H9 (cell line): ENCODE measurements around the gene VPS33A. TPM values are rescaled to one million over a fixed set of nuclear protein-coding genes. Genes with fewer than 3 reads are reported as not detected.

Source experiments
- DNase-seq: peaks from one replicate; pipeline ENCODE4 v3.0.0-alpha.2; 2017
- H2AFZ ChIP-seq: one replicate; pipeline ENCODE4 v1.6.1; 2013; ENCODE audit warnings: mild to moderate bottlenecking, low read length, control low read depth, moderate library complexity
- H2AK5ac ChIP-seq: 2 replicates; pipeline ENCODE4 v1.6.1; 2013; ENCODE audit warnings: low read length, control low read depth, mixed read lengths; ENCODE audit not compliant: insufficient read length
- H2BK120ac ChIP-seq: one replicate; pipeline ENCODE4 v1.6.1; 2013; ENCODE audit warnings: low read depth, mild to moderate bottlenecking, low read length, control low read depth, inconsistent platforms; ENCODE audit not compliant: poor library complexity, severe bottlenecking
- H2BK12ac ChIP-seq: 2 replicates; pipeline ENCODE4 v1.6.1; 2013; ENCODE audit warnings: low read length, control low read depth, mixed read lengths, low read depth; ENCODE audit not compliant: insufficient read length
- H2BK15ac ChIP-seq: 2 replicates; pipeline ENCODE4 v1.6.1; 2013; ENCODE audit warnings: low read depth, low read length, control low read depth
- H2BK20ac ChIP-seq: one replicate; pipeline ENCODE4 v1.6.1; 2013; ENCODE audit warnings: low read depth, mild to moderate bottlenecking, low read length, control low read depth, inconsistent platforms; ENCODE audit not compliant: poor library complexity, severe bottlenecking
- H2BK5ac ChIP-seq: 2 replicates; pipeline ENCODE4 v1.6.1; 2013; ENCODE audit warnings: low read length, control low read depth, mixed read lengths; ENCODE audit not compliant: insufficient read length
- H3K14ac ChIP-seq: 2 replicates; pipeline ENCODE4 v1.6.1; 2013; ENCODE audit warnings: low read length, control low read depth; ENCODE audit not compliant: insufficient read depth
- H3K18ac ChIP-seq: 2 replicates; pipeline ENCODE4 v1.6.1; 2013; ENCODE audit warnings: low read depth, mild to moderate bottlenecking, mixed read lengths, low read length, control low read depth; ENCODE audit not compliant: insufficient read length
- H3K23ac ChIP-seq: 2 replicates; pipeline ENCODE4 v1.6.1; 2013; ENCODE audit warnings: low read length, control low read depth, mixed read lengths, low read depth; ENCODE audit not compliant: insufficient read length
- H3K23me2 ChIP-seq: 2 replicates; pipeline ENCODE4 v1.6.1; 2013; ENCODE audit warnings: low read depth, mild to moderate bottlenecking, mixed read lengths, low read length, control low read depth; ENCODE audit not compliant: insufficient read length, poor library complexity, severe bottlenecking
- H3K27ac ChIP-seq: 2 replicates; pipeline ENCODE4 v1.5.1; 2013; ENCODE audit warnings: low read length, control low read depth, mixed read lengths, low read depth; ENCODE audit not compliant: insufficient read length
- H3K27me3 ChIP-seq: 2 replicates; pipeline ENCODE4 v1.6.1; 2013; ENCODE audit warnings: low read length, control low read depth, inconsistent platforms; ENCODE audit not compliant: insufficient read depth
- H3K4ac ChIP-seq: 2 replicates; pipeline ENCODE4 v1.6.1; 2013; ENCODE audit warnings: low read depth, mild to moderate bottlenecking, control low read depth, inconsistent platforms, low read length, moderate library complexity
- H3K4me1 ChIP-seq: 2 replicates; pipeline ENCODE4 v1.6.1; 2013; ENCODE audit warnings: low read length, control low read depth, inconsistent platforms; ENCODE audit not compliant: insufficient read depth
- H3K4me2 ChIP-seq: 2 replicates; pipeline ENCODE4 v1.6.1; 2013; ENCODE audit warnings: low read length, control low read depth, mixed read lengths; ENCODE audit not compliant: insufficient read length, insufficient read depth
- H3K56ac ChIP-seq: 2 replicates; pipeline ENCODE4 v1.6.1; 2013; ENCODE audit warnings: low read depth, mild to moderate bottlenecking, mixed read lengths, low read length, control low read depth; ENCODE audit not compliant: insufficient read length
- H3K79me1 ChIP-seq: 2 replicates; pipeline ENCODE4 v1.6.1; 2013; ENCODE audit warnings: low read depth, mild to moderate bottlenecking, moderate library complexity, low read length, control low read depth, inconsistent platforms; ENCODE audit not compliant: insufficient read depth, poor library complexity, severe bottlenecking
- H3K79me2 ChIP-seq: 2 replicates; pipeline ENCODE4 v1.6.1; 2013; ENCODE audit warnings: low read length, control low read depth, inconsistent platforms; ENCODE audit not compliant: insufficient read depth
- H3K9ac ChIP-seq: 2 replicates; pipeline ENCODE4 v1.6.1; 2013; ENCODE audit warnings: low read length, control low read depth, mixed read lengths; ENCODE audit not compliant: insufficient read length; ENCODE audit errors: extremely low read depth
- H3K9me3 ChIP-seq: one replicate; pipeline ENCODE4 v1.6.1; 2013; ENCODE audit warnings: low read depth, low read length, inconsistent platforms; ENCODE audit not compliant: control insufficient read depth
- H3T11ph ChIP-seq: one replicate; pipeline ENCODE4 v1.6.1; 2013; ENCODE audit warnings: mild to moderate bottlenecking, low read length, control low read depth, inconsistent platforms
- H4K20me1 ChIP-seq: one replicate; pipeline ENCODE4 v1.6.1; 2013; ENCODE audit not compliant: control insufficient read depth, insufficient read length, insufficient read depth
- H4K5ac ChIP-seq: 2 replicates; pipeline ENCODE4 v1.6.1; 2013; ENCODE audit warnings: low read depth, mild to moderate bottlenecking, mixed read lengths, low read length, control low read depth; ENCODE audit not compliant: insufficient read length
- H4K8ac ChIP-seq: replicated peaks from 2 replicates; pipeline ENCODE4 v1.6.1; 2013; ENCODE audit warnings: low read length, control low read depth, mixed read lengths, low read depth; ENCODE audit not compliant: insufficient read length
- H4K91ac ChIP-seq: 2 replicates; pipeline ENCODE4 v1.6.1; 2013; ENCODE audit warnings: low read depth, mild to moderate bottlenecking, moderate library complexity, mixed read lengths, low read length, control low read depth; ENCODE audit not compliant: insufficient read length
- H3K27ac Mint-ChIP-seq, 3 experiments: 2 replicates in 2 of 3; 3 replicates in 1 of 3; pipeline ENCODE4 v1.8.0; 2020 to 2021; ENCODE audit warnings: mixed read lengths in 3 of 3, mild to moderate bottlenecking in 1 of 3, moderate library complexity in 1 of 3
- H3K27me3 Mint-ChIP-seq: 2 replicates; pipeline ENCODE4 v1.8.0; 2021; ENCODE audit warnings: low read depth, mild to moderate bottlenecking, moderate library complexity, mixed read lengths
- H3K36me3 Mint-ChIP-seq, 3 experiments: 2 replicates in 2 of 3; 3 replicates in 1 of 3; pipeline ENCODE4 v1.8.0; 2020 to 2021; ENCODE audit warnings: low read depth in 3 of 3, mixed read lengths in 3 of 3; ENCODE audit not compliant: insufficient read depth in 1 of 3
- H3K4me1 Mint-ChIP-seq, 2 experiments: 2 replicates each; pipeline ENCODE4 v1.8.0; 2020; ENCODE audit warnings: mixed read lengths in 2 of 2
- H3K4me3 Mint-ChIP-seq, 2 experiments: 2 replicates in 1 of 2; 3 replicates in 1 of 2; pipeline ENCODE4 v1.8.0; 2020 to 2021; ENCODE audit warnings: mild to moderate bottlenecking in 2 of 2, mixed read lengths in 2 of 2, moderate library complexity in 1 of 2
- H3K9me3 Mint-ChIP-seq, 2 experiments: 2 replicates in 1 of 2; 3 replicates in 1 of 2; pipeline ENCODE4 v1.8.0; 2020; ENCODE audit warnings: mild to moderate bottlenecking in 2 of 2, mixed read lengths in 2 of 2, moderate library complexity in 1 of 2
- WGBS: extraction: QIAGEN DNeasy Blood & Tissue Kit; methylation state at CpG from one replicate; pipeline ENCODE4 v1.1.7; 2013; ENCODE audit warnings: missing lambda C conversion rate, low lambda C conversion rate, mixed read lengths; ENCODE audit not compliant: insufficient read length; ENCODE audit errors: extremely low coverage; 5-methylcytosine and 5-hydroxymethylcytosine counted together
- total RNA-seq: library from RNA; stranded (reverse); gene quantifications from 2 replicates; pipeline ENCODE4 v1.2.1, GENCODE V29; 2021
- TF ChIP-seq, protein P1 (sequence below): fragments of 200-600 bp; sonication (generic); conservative IDR thresholded peaks from 3 replicates; pipeline ENCODE4 v1.8.0; 2021; ENCODE audit warnings: antibody characterized with exemption, mild to moderate bottlenecking

Gene VPS33A
- total RNA-seq, 1 experiment from 2014 or later, result 45.9 TPM

- Histone ChIP-seq H2BK120ac (no peak overlapping the region), H4K20me1 (no peaks in the 10 kb centered on the region), H3T11ph (no peak overlapping the region), H3K79me2 (no peaks in the 10 kb centered on the region), H2BK15ac (no peak overlapping the region), H3K79me1 (no peaks in the 10 kb centered on the region), H3K23ac (no peak overlapping the region), H2BK20ac (no peak overlapping the region), H2BK5ac (no peak overlapping the region), H3K56ac (no peak overlapping the region), H3K23me2 (no peaks in the 10 kb centered on the region), H3K27ac (no peak overlapping the region), H4K91ac (no peak overlapping the region), H4K5ac (no peak overlapping the region), H3K4me1 (no peaks in the 10 kb centered on the region), H2AK5ac (no peak overlapping the region), H2AFZ (no peak overlapping the region), H3K9ac (no peak overlapping the region), H2BK12ac (no peak overlapping the region), H3K4ac (no peak overlapping the region), H3K18ac (no peak overlapping the region), H3K9me3 (no peaks in the 10 kb centered on the region), H3K4me2 (no peak overlapping the region), H3K27me3 (no peaks in the 10 kb centered on the region), H4K8ac (no peak overlapping the region), H3K14ac (no peak overlapping the region)
- no peaks in the 10 kb centered on the region for H3K9me3 Mint-ChIP-seq
- no peak overlapping the region for H3K4me3 Mint-ChIP-seq
- no peaks in the 10 kb centered on the region for H3K27me3 Mint-ChIP-seq
- peaks cover 0 to 3% (median 0%) of the 10 kb centered on the region in 3 experiments; a peak in 1 of 7 replicates for H3K36me3 Mint-ChIP-seq
- no peak overlapping the region; a peak in 2 of 7 replicates for H3K27ac Mint-ChIP-seq
- no peak for DNase-seq
- no CpG with 5 or more reads among the region's 4 CpGs for WGBS
- TF ChIP-seq, protein P1, sequence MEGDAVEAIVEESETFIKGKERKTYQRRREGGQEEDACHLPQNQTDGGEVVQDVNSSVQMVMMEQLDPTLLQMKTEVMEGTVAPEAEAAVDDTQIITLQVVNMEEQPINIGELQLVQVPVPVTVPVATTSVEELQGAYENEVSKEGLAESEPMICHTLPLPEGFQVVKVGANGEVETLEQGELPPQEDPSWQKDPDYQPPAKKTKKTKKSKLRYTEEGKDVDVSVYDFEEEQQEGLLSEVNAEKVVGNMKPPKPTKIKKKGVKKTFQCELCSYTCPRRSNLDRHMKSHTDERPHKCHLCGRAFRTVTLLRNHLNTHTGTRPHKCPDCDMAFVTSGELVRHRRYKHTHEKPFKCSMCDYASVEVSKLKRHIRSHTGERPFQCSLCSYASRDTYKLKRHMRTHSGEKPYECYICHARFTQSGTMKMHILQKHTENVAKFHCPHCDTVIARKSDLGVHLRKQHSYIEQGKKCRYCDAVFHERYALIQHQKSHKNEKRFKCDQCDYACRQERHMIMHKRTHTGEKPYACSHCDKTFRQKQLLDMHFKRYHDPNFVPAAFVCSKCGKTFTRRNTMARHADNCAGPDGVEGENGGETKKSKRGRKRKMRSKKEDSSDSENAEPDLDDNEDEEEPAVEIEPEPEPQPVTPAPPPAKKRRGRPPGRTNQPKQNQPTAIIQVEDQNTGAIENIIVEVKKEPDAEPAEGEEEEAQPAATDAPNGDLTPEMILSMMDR, result no peak
- peaks cover 6 to 10% of the 10 kb centered on the region in 2 experiments for H3K4me1 Mint-ChIP-seq
These were observed 15.8 kb upstream of the VPS33A start for GRCh38 chr12:122282061-122282460.
